ENCODE results near the gene PDE2A.

GRCh38 chr11:72541257-72541974 lies 132.8 kb downstream of the PDE2A start:
- TF ChIP-seq CTCF (optimal IDR thresholded peaks at IDR 0.05 in 1 of 3, IDR thresholded peaks at IDR 0.05 in 1 of 3, conservative IDR thresholded peaks at IDR 0.05 in 1 of 3; ENCODE audit: extremely low read depth in 1 of 3, insufficient read depth in 2 of 3, low read length in 3 of 3): no peak
- no peak for TF ChIP-seq EZH2 (IDR thresholded peaks at IDR 0.05; ENCODE audit: low read length)
